HepG2 (cell line): ENCODE measurements around the gene ABHD2. TPM values are rescaled to one million over a fixed set of nuclear protein-coding genes. Genes with fewer than 3 reads are reported as not detected.

ENCODE experiments used
- CERS6 ChIP-seq: sonication (generic); formaldehyde crosslinking; IDR thresholded peaks from 2 replicates; pipeline ENCODE4 v1.5.0; 2020; ENCODE audit warnings: missing genetic modification reagents
- DMAP1 ChIP-seq: IDR thresholded peaks from 2 replicates; pipeline ENCODE4 v1.6.1; 2016
- EHMT2 ChIP-seq: fragments of 200-600 bp; sonication (generic); IDR thresholded peaks from 2 replicates; pipeline ENCODE4 v1.7.0; 2017; ENCODE audit warnings: antibody characterized with exemption, low read depth, low read length, borderline replicate concordance
- ELF3 ChIP-seq: IDR thresholded peaks from 2 replicates; pipeline ENCODE4 v1.6.1; 2016; ENCODE audit warnings: missing genetic modification reagents, missing compliant biosample characterization
- ELK4 ChIP-seq: sonication (generic); formaldehyde crosslinking; IDR thresholded peaks from 2 replicates; pipeline ENCODE4 v1.9.0; 2021; ENCODE audit warnings: missing genetic modification reagents, borderline replicate concordance
- HDAC6 ChIP-seq: fragments of 200-600 bp; sonication (generic); IDR thresholded peaks from 2 replicates; pipeline ENCODE4 v1.7.0; 2017; ENCODE audit warnings: mild to moderate bottlenecking, antibody characterized with exemption, low read length, low read depth
- MIER2 ChIP-seq: IDR thresholded peaks from 2 replicates; pipeline ENCODE4 v1.6.1; 2016; ENCODE audit warnings: missing biosample characterization, missing genetic modification reagents
- MXD4 ChIP-seq: IDR thresholded peaks from 2 replicates; pipeline ENCODE4 v1.6.1; 2016; ENCODE audit warnings: mild to moderate bottlenecking, missing biosample characterization, missing genetic modification reagents
- NFKB2 ChIP-seq: sonication (generic); formaldehyde crosslinking; IDR thresholded peaks from 2 replicates; pipeline ENCODE4 v1.4.0; 2020; ENCODE audit warnings: missing genetic modification reagents, borderline replicate concordance
- NRL ChIP-seq: sonication (generic); formaldehyde crosslinking; IDR thresholded peaks from 2 replicates; pipeline ENCODE4 v1.5.0; 2020; ENCODE audit warnings: missing genetic modification reagents, mild to moderate bottlenecking, moderate library complexity, borderline replicate concordance
- PATZ1 ChIP-seq: sonication (generic); formaldehyde crosslinking; IDR thresholded peaks from 2 replicates; pipeline ENCODE4 v1.4.0; 2020; ENCODE audit warnings: missing genetic modification reagents
- PHF8 ChIP-seq: sonication (generic); formaldehyde crosslinking; IDR thresholded peaks from 2 replicates; pipeline ENCODE4 v1.5.0; 2020; ENCODE audit warnings: missing genetic modification reagents
- PITX1 ChIP-seq: sonication (generic); formaldehyde crosslinking; IDR thresholded peaks from 2 replicates; pipeline ENCODE4 v1.5.1; 2020; ENCODE audit warnings: mild to moderate bottlenecking, missing genetic modification reagents
- RAD21 ChIP-seq: fragments of 450-650 bp; formaldehyde crosslinking; IDR thresholded peaks from 2 replicates; pipeline ENCODE4 v1.5.0; 2020; ENCODE audit warnings: mild to moderate bottlenecking
- SMC3 ChIP-seq: IDR thresholded peaks from 2 replicates; pipeline ENCODE4 v1.6.1; 2011; ENCODE audit warnings: low read length, improper control_type of control experiment
- ZFY ChIP-seq: sonication (generic); formaldehyde crosslinking; IDR thresholded peaks from 2 replicates; pipeline ENCODE4 v1.4.0; 2020; ENCODE audit warnings: missing genetic modification reagents
- ZNF263 ChIP-seq: sonication (generic); formaldehyde crosslinking; IDR thresholded peaks from 2 replicates; pipeline ENCODE4 v1.4.0; 2020; ENCODE audit warnings: missing genetic modification reagents
- ZNF674 ChIP-seq: sonication (generic); formaldehyde crosslinking; IDR thresholded peaks from 2 replicates; pipeline ENCODE4 v1.5.0; 2020; ENCODE audit warnings: low read depth, mild to moderate bottlenecking, missing genetic modification reagents
- ZSCAN20 ChIP-seq: sonication (generic); formaldehyde crosslinking; IDR thresholded peaks from 2 replicates; pipeline ENCODE4 v1.4.0; 2020; ENCODE audit warnings: missing genetic modification reagents, mild to moderate bottlenecking, borderline replicate concordance
- ZSCAN30 ChIP-seq: sonication (generic); formaldehyde crosslinking; IDR thresholded peaks from 2 replicates; pipeline ENCODE4 v1.5.0; 2020; ENCODE audit warnings: mild to moderate bottlenecking, missing genetic modification reagents
- polyA plus RNA-seq, 8 experiments: library from polyadenylated mRNA; depleted of rRNA in 3 of 8; stranded (reverse) in 7 of 8; unstranded in 1 of 8; fragments of >200 nt; fragmentation: Illumina TruSeq in 4 of 8; extraction: Trizol in 4 of 8; gene quantifications; 2 replicates each; pipeline versions ENCODE4 v1.2.1 to v1.2.3, GENCODE V29; 2011 to 2016; ENCODE audit warnings: low read depth in 4 of 8, missing spikeins in 1 of 8, mixed read lengths in 1 of 8; ENCODE audit not compliant: insufficient read depth in 1 of 8
- total RNA-seq, 5 experiments: library from RNA; depleted of rRNA; stranded (reverse); fragments of >200 nt; fragmentation: Illumina TruSeq; extraction: Trizol; gene quantifications; 2 replicates each; pipeline ENCODE4 v1.2.3, GENCODE V29; 2016; ENCODE audit warnings: low read depth in 1 of 5
- TF ChIP-seq, protein P1 (sequence below): sonication (generic); formaldehyde crosslinking; IDR thresholded peaks from 2 replicates; pipeline ENCODE4 v1.4.0; 2020; ENCODE audit warnings: missing genetic modification reagents
- TF ChIP-seq, protein P2 (sequence below): sonication (generic); formaldehyde crosslinking; IDR thresholded peaks from 2 replicates; pipeline ENCODE4 v1.4.0; 2020; ENCODE audit warnings: mild to moderate bottlenecking, missing genetic modification reagents
- TF ChIP-seq, protein P3 (sequence below): sonication (generic); formaldehyde crosslinking; IDR thresholded peaks from 2 replicates; pipeline ENCODE4 v1.4.0; 2020; ENCODE audit warnings: low read depth, mild to moderate bottlenecking, missing genetic modification reagents

ABHD2 gene
- total and polyA plus RNA-seq, 2 of the 13 experiments (the other 11 are each of a cell fraction or from before 2014, with no cell fraction given): 14.8 to 22.4 TPM

DNA sequence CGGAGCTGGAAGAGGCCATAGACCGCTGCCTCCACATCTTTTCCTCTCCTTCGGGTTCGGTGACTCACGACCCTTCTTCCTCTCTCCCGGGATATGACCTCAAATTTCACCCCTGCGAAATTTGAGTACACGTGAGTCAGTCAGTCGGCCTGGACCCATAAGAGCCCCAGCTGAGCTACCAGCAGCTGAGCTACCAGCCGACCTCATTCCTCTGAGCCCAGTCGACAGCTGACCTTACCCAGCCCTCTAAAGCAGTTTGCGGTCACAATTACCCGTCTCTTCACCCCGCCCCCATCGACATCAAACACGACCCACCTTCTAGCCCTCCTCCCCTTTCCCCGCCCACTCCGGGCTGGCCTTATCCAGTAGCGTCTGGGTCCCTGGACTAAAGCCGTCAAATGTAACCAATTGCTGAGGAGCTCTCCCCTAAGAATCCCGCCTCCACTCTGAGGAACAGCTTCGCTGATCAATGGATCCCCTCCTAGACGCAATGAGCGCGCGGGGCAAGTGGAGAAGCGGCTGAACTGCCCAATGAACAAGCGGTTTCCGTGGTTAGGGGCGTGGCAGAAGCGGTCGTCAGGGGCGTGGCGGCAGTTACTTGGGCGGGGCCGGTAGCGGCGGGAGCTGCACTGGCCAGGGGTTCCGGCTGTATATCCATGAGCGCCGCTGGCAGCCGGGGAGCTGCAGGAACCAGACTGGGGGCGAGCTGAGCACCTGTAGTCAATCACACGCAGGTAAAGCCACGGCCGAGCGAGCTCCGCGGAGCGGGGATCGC is at the start of gene ABHD2 (continued):
- TF ChIP-seq PITX1 (0 out of 2 replicates have a peak, but pooled peaks have one; percentile 18), DMAP1 (CRISPR knock-in tag) (peak; percentile 55; the same call in 1 of the 2 replicates), ZNF674 (no peak), CERS6 (CRISPR knock-in tag) (no peak), PHF8 (CRISPR knock-in tag) (peak; percentile 60; the same call in 1 of the 2 replicates), ZNF263 (no peak), NFKB2 (CRISPR knock-in tag) (no peak), MIER2 (CRISPR knock-in tag) (no peak), ELK4 (CRISPR knock-in tag) (no peak), NRL (CRISPR knock-in tag) (no peak), ZSCAN20 (CRISPR knock-in tag) (no peak), ZSCAN30 (CRISPR knock-in tag) (no peak), SMC3 (peak; percentile 30; the same call in 1 of the 2 replicates), HDAC6 (no peak), EHMT2 (no peak), ZFY (CRISPR knock-in tag) (peak; percentile 45; the same call in 1 of the 2 replicates), ELF3 (no peak; the same call in 1 of the 2 replicates), PATZ1 (CRISPR knock-in tag) (no peak; the same call in 1 of the 2 replicates), MXD4 (peak; percentile 45; the same call in 1 of the 2 replicates), RAD21 (CRISPR knock-in tag) (peak; percentile 42)
- TF ChIP-seq, protein P1, sequence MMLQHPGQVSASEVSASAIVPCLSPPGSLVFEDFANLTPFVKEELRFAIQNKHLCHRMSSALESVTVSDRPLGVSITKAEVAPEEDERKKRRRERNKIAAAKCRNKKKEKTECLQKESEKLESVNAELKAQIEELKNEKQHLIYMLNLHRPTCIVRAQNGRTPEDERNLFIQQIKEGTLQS (CRISPR knock-in tag): 0 out of 2 replicates have a peak, but pooled peaks have one; percentile 25
- TF ChIP-seq, protein P2, sequence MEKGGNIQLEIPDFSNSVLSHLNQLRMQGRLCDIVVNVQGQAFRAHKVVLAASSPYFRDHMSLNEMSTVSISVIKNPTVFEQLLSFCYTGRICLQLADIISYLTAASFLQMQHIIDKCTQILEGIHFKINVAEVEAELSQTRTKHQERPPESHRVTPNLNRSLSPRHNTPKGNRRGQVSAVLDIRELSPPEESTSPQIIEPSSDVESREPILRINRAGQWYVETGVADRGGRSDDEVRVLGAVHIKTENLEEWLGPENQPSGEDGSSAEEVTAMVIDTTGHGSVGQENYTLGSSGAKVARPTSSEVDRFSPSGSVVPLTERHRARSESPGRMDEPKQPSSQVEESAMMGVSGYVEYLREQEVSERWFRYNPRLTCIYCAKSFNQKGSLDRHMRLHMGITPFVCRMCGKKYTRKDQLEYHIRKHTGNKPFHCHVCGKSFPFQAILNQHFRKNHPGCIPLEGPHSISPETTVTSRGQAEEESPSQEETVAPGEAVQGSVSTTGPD (CRISPR knock-in tag): no peak
- TF ChIP-seq, protein P3, sequence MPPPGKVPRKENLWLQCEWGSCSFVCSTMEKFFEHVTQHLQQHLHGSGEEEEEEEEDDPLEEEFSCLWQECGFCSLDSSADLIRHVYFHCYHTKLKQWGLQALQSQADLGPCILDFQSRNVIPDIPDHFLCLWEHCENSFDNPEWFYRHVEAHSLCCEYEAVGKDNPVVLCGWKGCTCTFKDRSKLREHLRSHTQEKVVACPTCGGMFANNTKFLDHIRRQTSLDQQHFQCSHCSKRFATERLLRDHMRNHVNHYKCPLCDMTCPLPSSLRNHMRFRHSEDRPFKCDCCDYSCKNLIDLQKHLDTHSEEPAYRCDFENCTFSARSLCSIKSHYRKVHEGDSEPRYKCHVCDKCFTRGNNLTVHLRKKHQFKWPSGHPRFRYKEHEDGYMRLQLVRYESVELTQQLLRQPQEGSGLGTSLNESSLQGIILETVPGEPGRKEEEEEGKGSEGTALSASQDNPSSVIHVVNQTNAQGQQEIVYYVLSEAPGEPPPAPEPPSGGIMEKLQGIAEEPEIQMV: no peak
